Liver (tissue), 3 donors: ENCODE measurements around the gene LSAMP.

Source experiments
- FOXA1 ChIP-seq: IDR thresholded peaks from 2 replicates; pipeline ENCODE4 v1.6.1; 2016; ENCODE audit warnings: antibody characterized with exemption
- RAD21 ChIP-seq, 2 donors: IDR thresholded peaks; 2 replicates each; pipeline ENCODE4 v1.6.1; 2016; ENCODE audit warnings: antibody characterized with exemption in 2 of 2, mild to moderate bottlenecking in 2 of 2
- SP1 ChIP-seq: IDR thresholded peaks from 2 replicates; pipeline ENCODE4 v1.6.1; 2018; ENCODE audit warnings: antibody characterized with exemption, mild to moderate bottlenecking
- TAF1 ChIP-seq: conservative IDR thresholded peaks from 2 replicates; pipeline ENCODE4 v1.6.1; 2016; ENCODE audit warnings: antibody characterized with exemption, mild to moderate bottlenecking
- YY1 ChIP-seq: IDR thresholded peaks from 2 replicates; pipeline ENCODE4 v1.6.1; 2016; ENCODE audit warnings: antibody characterized with exemption, mild to moderate bottlenecking
- TF ChIP-seq, protein P1 (sequence below): fragments of 150-350 bp; IDR thresholded peaks from 2 replicates; pipeline ENCODE4 v1.5.1; 2017; ENCODE audit warnings: improper control_type of control experiment, low read depth, low read length; ENCODE audit not compliant: missing input control
- TF ChIP-seq, protein P2 (sequence below): IDR thresholded peaks from 2 replicates; pipeline ENCODE4 v1.6.1; 2016; ENCODE audit warnings: antibody characterized with exemption
- TF ChIP-seq, protein P3 (sequence below): IDR thresholded peaks from 2 replicates; pipeline ENCODE4 v1.6.1; 2016; ENCODE audit warnings: antibody characterized with exemption, mild to moderate bottlenecking
- donor health status: healthy.
- donor health status: healthy.

DNA sequence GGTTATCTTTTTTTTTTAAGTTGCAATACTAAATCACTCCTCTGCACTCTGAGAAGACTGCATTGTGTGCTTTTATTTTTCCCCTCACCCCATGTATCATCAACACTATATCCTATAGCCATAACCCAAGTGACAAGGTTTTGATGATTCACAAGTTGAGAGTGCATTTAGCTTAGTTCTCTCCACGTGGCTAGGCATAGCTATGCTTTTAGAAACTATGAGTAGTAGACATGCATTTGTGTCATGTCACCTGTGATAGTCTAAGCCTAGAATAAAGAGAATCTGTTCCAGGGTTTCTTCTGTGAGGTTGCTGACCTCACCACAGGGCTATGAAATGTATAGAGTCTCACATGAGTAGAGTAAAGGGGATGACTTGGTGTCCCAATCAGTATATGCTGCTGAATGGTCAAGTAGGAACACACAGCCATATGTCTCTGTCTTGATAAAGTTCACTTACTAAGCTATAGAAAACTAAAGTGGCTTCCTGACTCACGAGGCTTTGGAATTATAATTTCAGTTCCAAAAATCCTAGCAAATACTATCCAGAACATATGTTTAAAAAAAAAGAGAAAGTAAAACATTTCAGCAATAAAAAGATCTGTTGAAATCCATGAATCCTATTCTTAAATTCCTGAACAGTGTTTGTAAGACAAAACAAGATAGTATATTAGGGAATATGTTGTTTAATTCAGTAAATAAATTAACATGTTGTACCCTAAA, 206.3 kb downstream of the LSAMP start:
- TF ChIP-seq RAD21 (IDR thresholded peaks at IDR 0.05) (no peak), SP1 (no peak), YY1 (no peak), FOXA1 (no peak), TAF1 (no peak)
- TF ChIP-seq, protein P1, sequence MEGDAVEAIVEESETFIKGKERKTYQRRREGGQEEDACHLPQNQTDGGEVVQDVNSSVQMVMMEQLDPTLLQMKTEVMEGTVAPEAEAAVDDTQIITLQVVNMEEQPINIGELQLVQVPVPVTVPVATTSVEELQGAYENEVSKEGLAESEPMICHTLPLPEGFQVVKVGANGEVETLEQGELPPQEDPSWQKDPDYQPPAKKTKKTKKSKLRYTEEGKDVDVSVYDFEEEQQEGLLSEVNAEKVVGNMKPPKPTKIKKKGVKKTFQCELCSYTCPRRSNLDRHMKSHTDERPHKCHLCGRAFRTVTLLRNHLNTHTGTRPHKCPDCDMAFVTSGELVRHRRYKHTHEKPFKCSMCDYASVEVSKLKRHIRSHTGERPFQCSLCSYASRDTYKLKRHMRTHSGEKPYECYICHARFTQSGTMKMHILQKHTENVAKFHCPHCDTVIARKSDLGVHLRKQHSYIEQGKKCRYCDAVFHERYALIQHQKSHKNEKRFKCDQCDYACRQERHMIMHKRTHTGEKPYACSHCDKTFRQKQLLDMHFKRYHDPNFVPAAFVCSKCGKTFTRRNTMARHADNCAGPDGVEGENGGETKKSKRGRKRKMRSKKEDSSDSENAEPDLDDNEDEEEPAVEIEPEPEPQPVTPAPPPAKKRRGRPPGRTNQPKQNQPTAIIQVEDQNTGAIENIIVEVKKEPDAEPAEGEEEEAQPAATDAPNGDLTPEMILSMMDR: no peak
- TF ChIP-seq, protein P2, sequence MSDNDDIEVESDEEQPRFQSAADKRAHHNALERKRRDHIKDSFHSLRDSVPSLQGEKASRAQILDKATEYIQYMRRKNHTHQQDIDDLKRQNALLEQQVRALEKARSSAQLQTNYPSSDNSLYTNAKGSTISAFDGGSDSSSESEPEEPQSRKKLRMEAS: no peak
- TF ChIP-seq, protein P3, sequence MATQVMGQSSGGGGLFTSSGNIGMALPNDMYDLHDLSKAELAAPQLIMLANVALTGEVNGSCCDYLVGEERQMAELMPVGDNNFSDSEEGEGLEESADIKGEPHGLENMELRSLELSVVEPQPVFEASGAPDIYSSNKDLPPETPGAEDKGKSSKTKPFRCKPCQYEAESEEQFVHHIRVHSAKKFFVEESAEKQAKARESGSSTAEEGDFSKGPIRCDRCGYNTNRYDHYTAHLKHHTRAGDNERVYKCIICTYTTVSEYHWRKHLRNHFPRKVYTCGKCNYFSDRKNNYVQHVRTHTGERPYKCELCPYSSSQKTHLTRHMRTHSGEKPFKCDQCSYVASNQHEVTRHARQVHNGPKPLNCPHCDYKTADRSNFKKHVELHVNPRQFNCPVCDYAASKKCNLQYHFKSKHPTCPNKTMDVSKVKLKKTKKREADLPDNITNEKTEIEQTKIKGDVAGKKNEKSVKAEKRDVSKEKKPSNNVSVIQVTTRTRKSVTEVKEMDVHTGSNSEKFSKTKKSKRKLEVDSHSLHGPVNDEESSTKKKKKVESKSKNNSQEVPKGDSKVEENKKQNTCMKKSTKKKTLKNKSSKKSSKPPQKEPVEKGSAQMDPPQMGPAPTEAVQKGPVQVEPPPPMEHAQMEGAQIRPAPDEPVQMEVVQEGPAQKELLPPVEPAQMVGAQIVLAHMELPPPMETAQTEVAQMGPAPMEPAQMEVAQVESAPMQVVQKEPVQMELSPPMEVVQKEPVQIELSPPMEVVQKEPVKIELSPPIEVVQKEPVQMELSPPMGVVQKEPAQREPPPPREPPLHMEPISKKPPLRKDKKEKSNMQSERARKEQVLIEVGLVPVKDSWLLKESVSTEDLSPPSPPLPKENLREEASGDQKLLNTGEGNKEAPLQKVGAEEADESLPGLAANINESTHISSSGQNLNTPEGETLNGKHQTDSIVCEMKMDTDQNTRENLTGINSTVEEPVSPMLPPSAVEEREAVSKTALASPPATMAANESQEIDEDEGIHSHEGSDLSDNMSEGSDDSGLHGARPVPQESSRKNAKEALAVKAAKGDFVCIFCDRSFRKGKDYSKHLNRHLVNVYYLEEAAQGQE: no peak
